Keratinocyte (primary cell): ENCODE results near the gene COTL1. TPM values are rescaled to one million over a fixed set of nuclear protein-coding genes. Genes with fewer than 3 reads are reported as not detected.
"Not testable (repeated sequence)": the region's sequence is repeated elsewhere in the genome, so short reads cannot be mapped to it uniquely, and the experiment has no call there.

Source experiments
- DNase-seq: peaks from one replicate; pipeline ENCODE4 v3.0.0-alpha.2; 2011; ENCODE audit warnings: low read depth, missing footprints, low spot score
- FAIRE-seq: peaks from 2 replicates; lab custom pipeline; 2011; peaks lifted over from hg19 to GRCh38; lab: Jason Lieb, UNC
- H2AFZ ChIP-seq: 2 replicates; pipeline ENCODE4 v1.6.0; 2012; ENCODE audit warnings: low read length, control low read depth, inconsistent platforms; ENCODE audit not compliant: control insufficient read depth
- H3K27ac ChIP-seq: 2 replicates; pipeline ENCODE4 v1.5.1; 2011; ENCODE audit warnings: low read length; ENCODE audit not compliant: control insufficient read depth, insufficient read depth
- H3K27me3 ChIP-seq: 3 replicates; pipeline ENCODE4 v1.6.0; 2011; ENCODE audit warnings: low read length; ENCODE audit not compliant: control insufficient read depth, insufficient read depth; ENCODE audit errors: extremely low read depth
- H3K36me3 ChIP-seq, 2 experiments: 2 replicates in 1 of 2; 3 replicates in 1 of 2; pipeline ENCODE4 v1.5.1; 2011; ENCODE audit warnings: low read length in 2 of 2, mild to moderate bottlenecking in 1 of 2; ENCODE audit not compliant: control insufficient read depth in 2 of 2, insufficient read depth in 2 of 2; ENCODE audit errors: extremely low read depth in 1 of 2
- H3K4me1 ChIP-seq: 3 replicates; pipeline ENCODE4 v1.5.1; 2011; ENCODE audit warnings: low read length; ENCODE audit not compliant: control insufficient read depth, insufficient read depth; ENCODE audit errors: extremely low read depth
- H3K4me2 ChIP-seq: 3 replicates; pipeline ENCODE4 v1.6.0; 2011; ENCODE audit warnings: low read depth, low read length; ENCODE audit not compliant: control insufficient read depth, insufficient read depth; ENCODE audit errors: extremely low read depth
- H3K4me3 ChIP-seq, 3 experiments: fragments of 200-600 bp in 1 of 3; sonication (generic) in 1 of 3; 2 replicates in 2 of 3; 3 replicates in 1 of 3; pipeline ENCODE4 v1.5.1; 2011 to 2016; ENCODE audit warnings: low read length in 3 of 3, mild to moderate bottlenecking in 3 of 3, control low read depth in 2 of 3, inconsistent platforms in 1 of 3, low read depth in 1 of 3, mixed read lengths in 1 of 3, mixed run types in 1 of 3, moderate library complexity in 1 of 3; ENCODE audit not compliant: control insufficient read depth in 2 of 3, insufficient read depth in 2 of 3; ENCODE audit errors: extremely low read depth in 1 of 3
- H3K79me2 ChIP-seq: 2 replicates; pipeline ENCODE4 v1.6.0; 2012; ENCODE audit warnings: low read length; ENCODE audit not compliant: control insufficient read depth, insufficient read depth
- H3K9ac ChIP-seq: 3 replicates; pipeline ENCODE4 v1.6.0; 2011; ENCODE audit warnings: low read length; ENCODE audit not compliant: control insufficient read depth, insufficient read depth; ENCODE audit errors: extremely low read depth
- H3K9me1 ChIP-seq: 3 replicates; pipeline ENCODE4 v1.6.0; 2011; ENCODE audit warnings: low read length; ENCODE audit not compliant: control insufficient read depth, insufficient read depth; ENCODE audit errors: extremely low read depth
- H3K9me3 ChIP-seq: 2 replicates; pipeline ENCODE4 v1.5.1; 2012; ENCODE audit warnings: low read depth, low read length; ENCODE audit not compliant: control insufficient read depth
- H4K20me1 ChIP-seq: 3 replicates; pipeline ENCODE4 v1.6.0; 2011; ENCODE audit warnings: low read length; ENCODE audit not compliant: control insufficient read depth, insufficient read depth; ENCODE audit errors: extremely low read depth
- CTCF ChIP-seq, 3 experiments: IDR thresholded peaks in 1 of 3; conservative IDR thresholded peaks in 1 of 3; optimal IDR thresholded peaks in 1 of 3; 2 replicates in 2 of 3; 3 replicates in 1 of 3; pipeline versions ENCODE3 to v1.5.1; 2011; ENCODE audit warnings: low read length in 3 of 3, mild to moderate bottlenecking in 3 of 3, moderate library complexity in 2 of 3, control low read depth in 1 of 3, inconsistent platforms in 1 of 3; ENCODE audit not compliant: insufficient read depth in 2 of 3; ENCODE audit errors: extremely low read depth in 1 of 3
- EZH2 ChIP-seq: IDR thresholded peaks from one replicate; pipeline ENCODE4 v1.6.1; 2012; ENCODE audit warnings: inconsistent platforms, mild to moderate bottlenecking, low read length, moderate library complexity
- dilution Hi-C: fragments of 300-500 bp; cut with MboI; formaldehyde crosslinking; loops from one replicate; pipeline ENCODE4 v1.7.0; 2020; ENCODE audit warnings: low sequenced_read_pairs; ENCODE audit not compliant: extremely low pct_ligation_motif_present
- polyA plus RNA-seq, 5 experiments: library from polyadenylated mRNA; depleted of rRNA in 3 of 5; stranded (reverse) in 3 of 5; stranded (forward) in 1 of 5; unstranded in 1 of 5; fragments of >200 nt; gene quantifications; 1 replicate in 1 of 5; 2 replicates in 3 of 5; 3 replicates in 1 of 5; pipeline versions ENCODE4 v1.2.1 to v1.2.3, GENCODE V29; 2011 to 2012; ENCODE audit warnings: missing spikeins in 2 of 5, low read depth in 1 of 5, low replicate concordance in 1 of 5

COTL1 gene
- polyA plus RNA-seq, 1 donor (not counting 4 experiments of a cell fraction or from before 2014, with no cell fraction given) = 116 TPM

- H3K27me3 ChIP-seq = no peaks in the 10 kb centered on the region
- H3K9ac ChIP-seq = no peak overlapping the region
- H3K36me3 ChIP-seq = no peaks in the 10 kb centered on the region
- H3K4me1 ChIP-seq = peaks cover 15% of the 10 kb centered on the region
- no peak for FAIRE-seq
- H3K79me2 ChIP-seq = no peaks in the 10 kb centered on the region
- H3K9me1 ChIP-seq = no peaks in the 10 kb centered on the region
- H3K4me3 ChIP-seq = no peak overlapping the region
- H3K9me3 ChIP-seq = no peaks in the 10 kb centered on the region
- H2AFZ ChIP-seq = no peak overlapping the region
- TF ChIP-seq EZH2 = no peak
- no peak for TF ChIP-seq CTCF (optimal IDR thresholded peaks at IDR 0.05 in 1 of 3, IDR thresholded peaks at IDR 0.05 in 1 of 3, conservative IDR thresholded peaks at IDR 0.05 in 1 of 3; ENCODE audit: extremely low read depth in 1 of 3, insufficient read depth in 2 of 3, low read length in 3 of 3)
- dilution Hi-C loops = no loop called here
- DNase-seq = no peak
- H3K27ac ChIP-seq = no peak overlapping the region
- H4K20me1 ChIP-seq = no peaks in the 10 kb centered on the region
- H3K4me2 ChIP-seq = no peak overlapping the region
Measured at GRCh38 chr16:84518804-84519341, 99.0 kb downstream of the COTL1 start.

GRCh38 chr16:84518220-84518619 lies 99.7 kb downstream of the COTL1 start:
- H3K27me3 ChIP-seq, FAIRE-seq, H3K4me3 ChIP-seq, H3K9ac ChIP-seq, H3K9me3 ChIP-seq, DNase-seq, H3K79me2 ChIP-seq, H3K27ac ChIP-seq, H3K9me1 ChIP-seq, H2AFZ ChIP-seq, H3K36me3 ChIP-seq, H4K20me1 ChIP-seq, dilution Hi-C loops, H3K4me2 ChIP-seq: not testable (repeated sequence)
- H3K4me1 ChIP-seq = peaks cover 15% of the 10 kb centered on the region

- dilution Hi-C loops = no loop called here
- no peak overlapping the region for H3K27ac ChIP-seq
- no peak for TF ChIP-seq EZH2
- H3K9me3 ChIP-seq = no peaks in the 10 kb centered on the region
- no peak overlapping the region for H2AFZ ChIP-seq
- peaks cover 15% of the 10 kb centered on the region for H3K4me1 ChIP-seq
- no peaks in the 10 kb centered on the region for H3K79me2 ChIP-seq
- H3K9ac ChIP-seq = no peak overlapping the region
- no peaks in the 10 kb centered on the region for H3K27me3 ChIP-seq
- H3K36me3 ChIP-seq = no peaks in the 10 kb centered on the region
- FAIRE-seq (no peak), DNase-seq (no peak)
- no peaks in the 10 kb centered on the region for H4K20me1 ChIP-seq
- no peak overlapping the region for H3K4me2 ChIP-seq
- H3K4me3 ChIP-seq = no peak overlapping the region
- no peaks in the 10 kb centered on the region for H3K9me1 ChIP-seq
Measured at GRCh38 chr16:84517366-84517765, 100.5 kb downstream of the COTL1 start.

Other genes starting within 250 kb of the COTL1 start
- 0.96 to 1.3 TPM (median 1.3 TPM) in 3 replicates for gene ATP2C2, start 249.5 kb downstream of the COTL1 start, polyA plus RNA-seq
- 70.6 to 81.0 TPM (median 76.3 TPM) in 3 replicates for gene MEAK7, start 113.4 kb downstream of the COTL1 start, polyA plus RNA-seq
- gene KLHL36, start 30.4 kb upstream of the COTL1 start, polyA plus RNA-seq = 27.5 to 36.8 TPM (median 35.6 TPM) in 3 replicates
- gene USP10, start 81.9 kb upstream of the COTL1 start, polyA plus RNA-seq = 75.4 to 92.0 TPM (median 79.3 TPM) in 3 replicates
- 1.2 to 2.0 TPM (median 1.3 TPM) in 3 replicates for gene CRISPLD2, start 201.9 kb upstream of the COTL1 start, polyA plus RNA-seq